B cell (primary cell): Measurements from ENCODE around the gene HASPIN. TPM values are rescaled to one million over a fixed set of nuclear protein-coding genes. Genes with fewer than 3 reads are reported as not detected.

Experiments used
- ATAC-seq: fragments of 200-7000 bp; cut with Tn5 transposase; one replicate; pipeline ENCODE4 v1.10.0; 2021; ENCODE audit warnings: low read depth, mild to moderate bottlenecking, moderate number of reproducible peaks, moderate library complexity
- CTCF ChIA-PET: fragments of 350-600 bp; sonication (Branson Sonifier 250); formaldehyde crosslinking; loops from one replicate; lab custom pipeline; 2021; ENCODE audit warnings: antibody characterized with exemption, inconsistent platforms; lab: Charles Lee
- POLR2A ChIA-PET: fragments of 350-600 bp; sonication (Branson Sonifier 250); formaldehyde crosslinking; loops from one replicate; lab custom pipeline; 2021; ENCODE audit warnings: antibody characterized with exemption; lab: Charles Lee
- DNase-seq: peaks from one replicate; pipeline ENCODE4 v3.0.0; 2013
- H2AFZ ChIP-seq: 2 replicates; pipeline ENCODE4 v1.6.1; 2012; ENCODE audit warnings: mild to moderate bottlenecking, low read depth, low read length; ENCODE audit not compliant: insufficient read depth, poor library complexity, severe bottlenecking
- H3K27ac ChIP-seq, 2 donors: 1 replicate in 1 of 2; 2 replicates in 1 of 2; pipeline ENCODE4 v1.5.1; 2012 to 2013; ENCODE audit warnings: low read length in 2 of 2, mild to moderate bottlenecking in 2 of 2, moderate library complexity in 1 of 2
- H3K27me3 ChIP-seq, 4 experiments: fragments of 200-600 bp in 1 of 4; sonication (generic) in 1 of 4; replicated peaks in 1 of 4; 1 replicate in 2 of 4; 2 replicates in 2 of 4; pipeline versions ENCODE4 v1.6.1 to v1.7.0; 2013 to 2016; ENCODE audit warnings: low read length in 3 of 4, mild to moderate bottlenecking in 2 of 4, mixed read lengths in 1 of 4, moderate library complexity in 1 of 4; ENCODE audit not compliant: insufficient read depth in 4 of 4, control insufficient read depth in 3 of 4; ENCODE audit errors: control extremely low read depth in 1 of 4
- H3K36me3 ChIP-seq, 2 experiments: replicated peaks in 1 of 2; 1 replicate in 1 of 2; 2 replicates in 1 of 2; pipeline versions ENCODE4 v1.6.1 to v1.7.1; 2013; ENCODE audit warnings: low read length in 1 of 2; ENCODE audit not compliant: insufficient read depth in 2 of 2, control insufficient read depth in 1 of 2; ENCODE audit errors: control extremely low read depth in 1 of 2, extremely low read depth in 1 of 2
- H3K4me1 ChIP-seq, 2 donors: fragments of 200-600 bp in 1 of 2; sonication (generic) in 1 of 2; 1 replicate in 1 of 2; 2 replicates in 1 of 2; pipeline versions ENCODE4 v1.5.1 to v1.6.1; 2013 to 2017; ENCODE audit warnings: low read length in 2 of 2; ENCODE audit not compliant: control insufficient read depth in 2 of 2, insufficient read depth in 2 of 2
- H3K4me2 ChIP-seq: replicated peaks from 2 replicates; pipeline ENCODE3; 2012; ENCODE audit warnings: mild to moderate bottlenecking, low read depth, low read length; ENCODE audit not compliant: poor library complexity, severe bottlenecking
- H3K4me3 ChIP-seq, 5 experiments: fragments of 200-600 bp in 1 of 5; sonication (generic) in 1 of 5; 1 replicate in 3 of 5; 2 replicates in 2 of 5; pipeline versions ENCODE4 v1.5.1 to v1.7.0; 2011 to 2016; ENCODE audit warnings: low read length in 4 of 5, mild to moderate bottlenecking in 4 of 5, low read depth in 2 of 5, control low read depth in 1 of 5, moderate library complexity in 1 of 5; ENCODE audit not compliant: insufficient read depth in 1 of 5; ENCODE audit errors: control extremely low read depth in 1 of 5, extremely low read depth in 1 of 5
- H3K79me2 ChIP-seq: fragments of 200-600 bp; sonication (generic); one replicate; pipeline ENCODE4 v1.6.0; 2016; ENCODE audit warnings: low read length; ENCODE audit not compliant: control insufficient read depth, insufficient read depth
- H3K9ac ChIP-seq: fragments of 200-600 bp; sonication (generic); 2 replicates; pipeline ENCODE4 v1.6.1; 2017; ENCODE audit warnings: mild to moderate bottlenecking, low read length, moderate library complexity
- H3K9me3 ChIP-seq, 3 donors: one replicate each; pipeline versions ENCODE4 v1.6.1 to v1.7.1; 2013; ENCODE audit warnings: low read length in 2 of 3; ENCODE audit not compliant: control insufficient read depth in 2 of 3, insufficient read depth in 1 of 3; ENCODE audit errors: control extremely low read depth in 1 of 3
- H4K20me1 ChIP-seq: 2 replicates; pipeline ENCODE4 v1.6.0; 2012; ENCODE audit warnings: mild to moderate bottlenecking, low read length; ENCODE audit not compliant: insufficient read depth, control insufficient read depth, poor library complexity, severe bottlenecking
- H3K27ac Mint-ChIP-seq: one replicate; pipeline ENCODE4 v1.8.0; 2021; ENCODE audit warnings: mixed read lengths
- H3K27me3 Mint-ChIP-seq: one replicate; pipeline ENCODE4 v1.8.0; 2021; ENCODE audit warnings: mixed read lengths
- H3K4me1 Mint-ChIP-seq: one replicate; pipeline ENCODE4 v1.8.0; 2021; ENCODE audit warnings: mixed read lengths
- H3K4me3 Mint-ChIP-seq: one replicate; pipeline ENCODE4 v1.8.0; 2021; ENCODE audit warnings: mixed read lengths
- H3K9me3 Mint-ChIP-seq: one replicate; pipeline ENCODE4 v1.8.0; 2022; ENCODE audit warnings: mixed read lengths; ENCODE audit not compliant: insufficient read depth
- CTCF ChIP-seq: fragments of 200-600 bp; IDR thresholded peaks from one replicate; pipeline ENCODE4 v1.8.0; 2022; ENCODE audit warnings: antibody characterized with exemption, mild to moderate bottlenecking
- EZH2 ChIP-seq: IDR thresholded peaks from 2 replicates; pipeline ENCODE4 v1.6.1; 2012; ENCODE audit warnings: borderline replicate concordance, low read depth, mild to moderate bottlenecking, moderate library complexity, low read length; ENCODE audit not compliant: insufficient read depth, poor library complexity, severe bottlenecking
- WGBS: methylation state at CpG from one replicate; pipeline ENCODE4 v1.1.5; 2013; ENCODE audit warnings: missing lambda C conversion rate; ENCODE audit not compliant: insufficient coverage; 5-methylcytosine and 5-hydroxymethylcytosine counted together
- intact Hi-C: fragments of 100-400 bp; cut with micrococcal nuclease; formaldehyde crosslinking; loops from one replicate; pipeline ENCODE4 v1.10.0; 2022
- polyA plus RNA-seq: library from polyadenylated mRNA; depleted of rRNA; stranded (reverse); fragments of >200 nt; gene quantifications from 2 replicates; pipeline ENCODE4 v1.2.3, GENCODE V29; 2012
- total RNA-seq, 2 donors: library from RNA; stranded (reverse); fragments of 120-200 nt in 1 of 2; gene quantifications; 1 replicate in 1 of 2; 2 replicates in 1 of 2; pipeline versions ENCODE4 v1.2.3 to v1.2.4, GENCODE V29; 2013 to 2022

HASPIN gene
- total and polyA plus RNA-seq, 2 donors (not counting 1 experiment from before 2014, with no cell fraction given) = 0.28 to 3.1 TPM

- ChIA-PET POLR2A (interaction anchor here (0.5 to 0.6 kb wide), 2 partner anchors 33 to 36 kb away, joined by 5 to 8 read pairs; no protein-coding TSS in a partner anchor), CTCF (no interaction called here)
- no peaks in the 10 kb centered on the region for H3K9me3 Mint-ChIP-seq
- Histone ChIP-seq H3K4me2 (no peak overlapping the region), H3K9me3 (no peaks in the 10 kb centered on the region), H3K27ac (no peak overlapping the region), H3K9ac (no peak overlapping the region), H4K20me1 (no peaks in the 10 kb centered on the region), H3K4me1 (peaks cover 9 to 11% of the 10 kb centered on the region in 2 donors), H3K79me2 (no peaks in the 10 kb centered on the region), H3K36me3 (no peaks in the 10 kb centered on the region), H3K27me3 (no peaks in the 10 kb centered on the region), H3K4me3 (no peak overlapping the region), H2AFZ (no peak overlapping the region)
- no peak overlapping the region for H3K4me3 Mint-ChIP-seq
- ATAC-seq = no peak
- no peaks in the 10 kb centered on the region for H3K27me3 Mint-ChIP-seq
- TF ChIP-seq EZH2 (no peak), CTCF (no peak)
- intact Hi-C loops = no loop called here
- DNase-seq = no peak
- peaks cover 18% of the 10 kb centered on the region for H3K4me1 Mint-ChIP-seq
- no peak overlapping the region for H3K27ac Mint-ChIP-seq
- WGBS = 100% methylated on average over 2 of the region's 3 CpGs
Measured at GRCh38 chr17:3773966-3774365, 50.3 kb downstream of the HASPIN start.

Other genes starting within 250 kb of the HASPIN start
- not detected in 2 replicates for gene ASPA, start 247.9 kb upstream of the HASPIN start, total RNA-seq
- not detected in 2 replicates for gene ASPA, start 247.9 kb upstream of the HASPIN start, polyA plus RNA-seq
- gene TRPV3, start 166.1 kb upstream of the HASPIN start, total RNA-seq = 17.9 and 18.2 TPM in 2 replicates
- gene TRPV3, start 166.1 kb upstream of the HASPIN start, polyA plus RNA-seq = 1.3 and 1.6 TPM in 2 replicates
- gene TRPV1, start 114.5 kb upstream of the HASPIN start, total RNA-seq = 9.3 and 10.2 TPM in 2 replicates
- gene TRPV1, start 114.5 kb upstream of the HASPIN start, polyA plus RNA-seq = 5.0 and 5.7 TPM in 2 replicates
- gene SHPK, start 87.7 kb upstream of the HASPIN start, total RNA-seq = 16.1 and 17.5 TPM in 2 replicates
- gene SHPK, start 87.7 kb upstream of the HASPIN start, polyA plus RNA-seq = 3.8 and 5.9 TPM in 2 replicates
- gene CTNS, start 87.1 kb upstream of the HASPIN start, total RNA-seq = 23.1 and 24.7 TPM in 2 replicates
- 10.2 and 11.6 TPM in 2 replicates for gene CTNS, start 87.1 kb upstream of the HASPIN start, polyA plus RNA-seq
- gene TAX1BP3, start 55.3 kb upstream of the HASPIN start, total RNA-seq = 17.1 and 17.7 TPM in 2 replicates
- 14.6 and 22.1 TPM in 2 replicates for gene TAX1BP3, start 55.3 kb upstream of the HASPIN start, polyA plus RNA-seq
- gene EMC6, start 55.1 kb upstream of the HASPIN start, total RNA-seq = 23.4 and 26.6 TPM in 2 replicates
- gene EMC6, start 55.1 kb upstream of the HASPIN start, polyA plus RNA-seq = 16.6 and 21.1 TPM in 2 replicates
- 405 and 410 TPM in 2 replicates for gene P2RX5, start 27.7 kb upstream of the HASPIN start, total RNA-seq
- 436 and 745 TPM in 2 replicates for gene P2RX5, start 27.7 kb upstream of the HASPIN start, polyA plus RNA-seq
- 48.2 and 49.8 TPM in 2 replicates for gene ITGAE, start 77.3 kb downstream of the HASPIN start, total RNA-seq
- 83.7 and 95.6 TPM in 2 replicates for gene ITGAE, start 77.3 kb downstream of the HASPIN start, polyA plus RNA-seq
- 70.7 and 71.7 TPM in 2 replicates for gene NCBP3, start 122.3 kb downstream of the HASPIN start, total RNA-seq
- 11.1 and 18.9 TPM in 2 replicates for gene NCBP3, start 122.3 kb downstream of the HASPIN start, polyA plus RNA-seq
- gene CAMKK1, start 169.2 kb downstream of the HASPIN start, total RNA-seq = 35.9 and 37.1 TPM in 2 replicates
- 4.5 and 11.6 TPM in 2 replicates for gene CAMKK1, start 169.2 kb downstream of the HASPIN start, polyA plus RNA-seq
- 84.7 and 86.5 TPM in 2 replicates for gene P2RX1, start 192.6 kb downstream of the HASPIN start, total RNA-seq
- 25.7 and 37.7 TPM in 2 replicates for gene P2RX1, start 192.6 kb downstream of the HASPIN start, polyA plus RNA-seq
- gene ATP2A3, start 240.5 kb downstream of the HASPIN start, total RNA-seq = 817 and 821 TPM in 2 replicates
- gene ATP2A3, start 240.5 kb downstream of the HASPIN start, polyA plus RNA-seq = 697 and 908 TPM in 2 replicates